PC-9 (cell line): Measurements from ENCODE around the gene GLT8D2.

Experiments used
- CTCF ChIP-seq: fragments of 200-600 bp; sonication (generic); conservative IDR thresholded peaks from 2 replicates; pipeline ENCODE4 v1.6.1; 2017; ENCODE audit warnings: mixed run types, antibody characterized with exemption, mild to moderate bottlenecking, moderate library complexity
- EZH2 ChIP-seq: fragments of 200-600 bp; sonication (generic); IDR thresholded peaks from 2 replicates; pipeline ENCODE4 v1.8.0; 2017; ENCODE audit warnings: antibody characterized with exemption, low read depth

- TF ChIP-seq EZH2 (no peak), CTCF (no peak)
These were observed 13.7 kb upstream of the GLT8D2 start for GRCh38 chr12:104063712-104064030.
